ENCODE measurements around the gene PTPN2. TPM values are rescaled to one million over a fixed set of nuclear protein-coding genes. Genes with fewer than 3 reads are reported as not detected.

Gene PTPN2
- total and polyA plus RNA-seq, 9 of the 15 experiments (the other 6 are each of a cell fraction or from before 2014, with no cell fraction given) = 36.6 to 66.4 (median 43.8) TPM

DNA sequence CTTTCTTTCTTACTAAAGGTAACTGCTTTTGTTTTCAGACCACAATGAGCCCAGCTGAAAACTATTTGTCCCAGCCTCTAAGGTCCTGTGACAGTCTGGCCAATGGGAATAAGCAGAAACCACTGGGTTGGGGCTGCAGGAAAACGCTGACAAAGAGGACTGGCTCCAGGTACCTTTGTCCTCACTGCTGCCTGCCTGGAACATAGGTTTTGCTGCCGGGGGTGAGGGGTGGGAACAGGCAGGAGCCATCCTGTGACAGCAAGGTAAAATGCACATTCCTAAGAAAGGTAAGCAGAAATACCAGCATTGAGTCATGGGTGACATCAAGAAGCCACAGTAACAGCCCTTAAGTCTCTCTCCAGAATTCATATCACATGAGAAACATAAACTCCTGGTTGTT is 21.6 kb downstream of the PTPN2 start (continued):
- TF ChIP-seq CCAR2 (IDR thresholded peaks at IDR 0.05; ENCODE audit: low read depth, low read length) (no peak), TSC22D4 (tag; IDR thresholded peaks at IDR 0.05) (no peak), ZZZ3 (IDR thresholded peaks at IDR 0.05) (no peak), PPARD (CRISPR knock-in tag; IDR thresholded peaks at IDR 0.05) (no peak)
- TF ChIP-seq, protein P1, sequence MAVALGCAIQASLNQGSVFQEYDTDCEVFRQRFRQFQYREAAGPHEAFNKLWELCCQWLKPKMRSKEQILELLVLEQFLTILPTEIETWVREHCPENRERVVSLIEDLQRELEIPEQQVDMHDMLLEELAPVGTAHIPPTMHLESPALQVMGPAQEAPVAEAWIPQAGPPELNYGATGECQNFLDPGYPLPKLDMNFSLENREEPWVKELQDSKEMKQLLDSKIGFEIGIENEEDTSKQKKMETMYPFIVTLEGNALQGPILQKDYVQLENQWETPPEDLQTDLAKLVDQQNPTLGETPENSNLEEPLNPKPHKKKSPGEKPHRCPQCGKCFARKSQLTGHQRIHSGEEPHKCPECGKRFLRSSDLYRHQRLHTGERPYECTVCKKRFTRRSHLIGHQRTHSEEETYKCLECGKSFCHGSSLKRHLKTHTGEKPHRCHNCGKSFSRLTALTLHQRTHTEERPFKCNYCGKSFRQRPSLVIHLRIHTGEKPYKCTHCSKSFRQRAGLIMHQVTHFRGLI (CRISPR knock-in tag; IDR thresholded peaks at IDR 0.05) = no peak

DNA sequence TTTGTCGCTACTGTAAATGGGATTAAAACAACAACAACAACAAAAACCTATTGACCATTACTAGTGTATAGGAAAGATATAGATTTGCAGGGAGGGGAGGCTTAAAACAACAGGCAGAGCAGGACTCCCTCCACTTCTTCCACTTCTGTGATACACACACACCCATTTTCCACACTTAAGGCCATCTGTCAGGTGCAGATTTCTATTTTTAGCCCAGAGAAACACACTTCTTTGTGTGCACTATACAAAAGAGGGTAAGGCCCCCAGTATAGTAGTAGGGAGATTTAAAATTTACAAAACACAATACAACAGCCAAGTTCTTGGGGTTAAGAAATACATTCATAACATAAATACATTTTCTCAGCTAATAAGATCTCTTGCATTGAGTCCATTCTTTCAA is 22.4 kb downstream of the PTPN2 start:
- H3K79me2 ChIP-seq (ENCODE audit: control insufficient read depth, insufficient read depth, low read length) = peaks cover 66% of the 10 kb centered on the region

More for the DNA sequence above, 22.4 kb downstream of the PTPN2 start:
- no peaks in the 10 kb centered on the region for H4K20me1 ChIP-seq (replicated peaks; ENCODE audit: control insufficient read depth, insufficient read depth, low read length)
- H3K27ac ChIP-seq (ENCODE audit: extremely low read depth, low read depth, low read length) = no peak overlapping the region
- H3K9ac ChIP-seq (ENCODE audit: insufficient read depth in 1 of 2, low read depth in 2 of 2, low read length in 2 of 2) = no peak overlapping the region
- peaks cover 11% of the 10 kb centered on the region; the same call in 1 of the 3 replicates for H3K36me3 ChIP-seq (ENCODE audit: control insufficient read depth, insufficient read depth, low read length)
- H3K27me3 ChIP-seq (ENCODE audit: control insufficient read depth in 2 of 2, insufficient read depth in 2 of 2, low read length in 2 of 2) = no peaks in the 10 kb centered on the region
- ChIA-PET CTCF (ENCODE audit: low intra/inter-chr PET ratio) (no interaction called here), POLR2A (interaction anchor here (0.6 to 1.1 kb wide), 2 partner anchors 22 to 147 kb away, joined by 3 to 5 read pairs; partner anchors contain the start of gene PTPN2)
- ATAC-seq = no peak
- H2AFZ ChIP-seq (ENCODE audit: low read depth, low read length) = no peak overlapping the region
- no peaks in the 10 kb centered on the region for H3K9me1 ChIP-seq (ENCODE audit: control insufficient read depth, insufficient read depth, low read length)
- H3K4me2 ChIP-seq (ENCODE audit: insufficient read depth, low read length) = no peak overlapping the region
- WGBS (ENCODE audit: insufficient coverage, low coverage, missing lambda C conversion rate) = 74% methylated on average over 1 of the region's 1 CpG
- in situ Hi-C loops (cut with MboI) (no loop called here), intact Hi-C loops (cut with micrococcal nuclease) (no loop called here)
- no peak for TF ChIP-seq POLR2AphosphoS5 (IDR thresholded peaks at IDR 0.05; ENCODE audit: control insufficient read depth, insufficient read depth, low read depth, low read length)
- no peak for TF ChIP-seq NFRKB (IDR thresholded peaks at IDR 0.05; ENCODE audit: low read depth)
- no peak for TF ChIP-seq TCF3 (CRISPR knock-in tag; IDR thresholded peaks at IDR 0.05)
- no peak for TF ChIP-seq ZNF134 (CRISPR knock-in tag; conservative IDR thresholded peaks at IDR 0.05)
- TF ChIP-seq, protein P2, sequence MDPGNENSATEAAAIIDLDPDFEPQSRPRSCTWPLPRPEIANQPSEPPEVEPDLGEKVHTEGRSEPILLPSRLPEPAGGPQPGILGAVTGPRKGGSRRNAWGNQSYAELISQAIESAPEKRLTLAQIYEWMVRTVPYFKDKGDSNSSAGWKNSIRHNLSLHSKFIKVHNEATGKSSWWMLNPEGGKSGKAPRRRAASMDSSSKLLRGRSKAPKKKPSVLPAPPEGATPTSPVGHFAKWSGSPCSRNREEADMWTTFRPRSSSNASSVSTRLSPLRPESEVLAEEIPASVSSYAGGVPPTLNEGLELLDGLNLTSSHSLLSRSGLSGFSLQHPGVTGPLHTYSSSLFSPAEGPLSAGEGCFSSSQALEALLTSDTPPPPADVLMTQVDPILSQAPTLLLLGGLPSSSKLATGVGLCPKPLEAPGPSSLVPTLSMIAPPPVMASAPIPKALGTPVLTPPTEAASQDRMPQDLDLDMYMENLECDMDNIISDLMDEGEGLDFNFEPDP (CRISPR knock-in tag; IDR thresholded peaks at IDR 0.05) = no peak
- TF ChIP-seq ELF2 (CRISPR knock-in tag; IDR thresholded peaks at IDR 0.05) = no peak
- TF ChIP-seq YY1 (IDR thresholded peaks at IDR 0.05; ENCODE audit: borderline replicate concordance in 1 of 3, control insufficient read depth in 1 of 3, extremely low read depth in 1 of 3, insufficient read depth in 3 of 3, insufficient read length in 1 of 3, insufficient replicate concordance in 2 of 3, low read depth in 1 of 3, low read length in 2 of 3) = no peak
- TF ChIP-seq CXXC5 (CRISPR knock-in tag; IDR thresholded peaks at IDR 0.05) = no peak
- DNase-seq (ENCODE audit: extremely low read depth in 1 of 4, low spot score in 3 of 4) = no peak
- no peak for FAIRE-seq
- no TSS peak for BruUV-seq (replicated peaks)
- no peaks in the 10 kb centered on the region for H3K9me3 ChIP-seq (replicated peaks; ENCODE audit: control insufficient read depth, insufficient read depth, low read depth, low read length)
- peaks cover 4% of the 10 kb centered on the region in 2 experiments; a peak in 3 of 5 replicates for H3K4me1 ChIP-seq (replicated peaks in 1 of 2; ENCODE audit: control insufficient read depth in 2 of 2, insufficient read depth in 2 of 2, low read length in 2 of 2)
- H3K4me3 ChIP-seq = no peak overlapping the region

Measured in K562 (cell line).